Stimulated activated naive CD8-positive, alpha-beta T cell treated with anti-CD3 and anti-CD28 coated beads, Interleukin-15, Interleukin-2, amounts not matched to agents 100 ng/mL and 50 ng/mL, for 24 hours (primary cell): Measurements from ENCODE around the gene LMF2.

ENCODE experiments used
- H3K27ac Mint-ChIP-seq: one replicate; pipeline ENCODE4 v1.8.0; 2021; ENCODE audit warnings: mild to moderate bottlenecking, mixed read lengths
- H3K27me3 Mint-ChIP-seq: one replicate; pipeline ENCODE4 v1.8.0; 2021; ENCODE audit warnings: mixed read lengths
- H3K36me3 Mint-ChIP-seq: one replicate; pipeline ENCODE4 v1.8.0; 2021; ENCODE audit warnings: low read depth, mixed read lengths
- H3K4me1 Mint-ChIP-seq: one replicate; pipeline ENCODE4 v1.8.0; 2021; ENCODE audit warnings: low read depth, mixed read lengths
- H3K4me3 Mint-ChIP-seq: one replicate; pipeline ENCODE4 v1.8.0; 2021; ENCODE audit warnings: mild to moderate bottlenecking, mixed read lengths
- H3K9me3 Mint-ChIP-seq: one replicate; pipeline ENCODE4 v1.8.0; 2021; ENCODE audit warnings: mixed read lengths

LMF2 gene, protein sequence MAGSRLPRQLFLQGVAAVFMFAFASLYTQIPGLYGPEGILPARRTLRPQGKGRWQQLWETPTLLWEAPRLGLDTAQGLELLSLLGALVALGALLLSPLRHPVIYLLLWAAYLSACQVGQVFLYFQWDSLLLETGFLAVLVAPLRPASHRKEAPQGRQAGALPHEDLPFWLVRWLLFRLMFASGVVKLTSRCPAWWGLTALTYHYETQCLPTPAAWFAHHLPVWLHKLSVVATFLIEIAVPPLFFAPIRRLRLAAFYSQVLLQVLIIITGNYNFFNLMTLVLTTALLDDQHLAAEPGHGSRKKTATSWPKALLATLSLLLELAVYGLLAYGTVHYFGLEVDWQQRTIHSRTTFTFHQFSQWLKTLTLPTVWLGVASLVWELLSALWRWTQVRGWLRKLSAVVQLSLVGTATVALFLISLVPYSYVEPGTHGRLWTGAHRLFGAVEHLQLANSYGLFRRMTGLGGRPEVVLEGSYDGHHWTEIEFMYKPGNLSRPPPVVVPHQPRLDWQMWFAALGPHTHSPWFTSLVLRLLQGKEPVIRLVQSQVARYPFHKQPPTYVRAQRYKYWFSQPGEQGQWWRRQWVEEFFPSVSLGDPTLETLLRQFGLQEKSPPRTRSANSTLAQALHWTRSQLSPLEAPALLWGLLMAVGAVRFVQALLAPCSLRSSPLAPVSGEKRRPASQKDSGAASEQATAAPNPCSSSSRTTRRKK

DNA sequence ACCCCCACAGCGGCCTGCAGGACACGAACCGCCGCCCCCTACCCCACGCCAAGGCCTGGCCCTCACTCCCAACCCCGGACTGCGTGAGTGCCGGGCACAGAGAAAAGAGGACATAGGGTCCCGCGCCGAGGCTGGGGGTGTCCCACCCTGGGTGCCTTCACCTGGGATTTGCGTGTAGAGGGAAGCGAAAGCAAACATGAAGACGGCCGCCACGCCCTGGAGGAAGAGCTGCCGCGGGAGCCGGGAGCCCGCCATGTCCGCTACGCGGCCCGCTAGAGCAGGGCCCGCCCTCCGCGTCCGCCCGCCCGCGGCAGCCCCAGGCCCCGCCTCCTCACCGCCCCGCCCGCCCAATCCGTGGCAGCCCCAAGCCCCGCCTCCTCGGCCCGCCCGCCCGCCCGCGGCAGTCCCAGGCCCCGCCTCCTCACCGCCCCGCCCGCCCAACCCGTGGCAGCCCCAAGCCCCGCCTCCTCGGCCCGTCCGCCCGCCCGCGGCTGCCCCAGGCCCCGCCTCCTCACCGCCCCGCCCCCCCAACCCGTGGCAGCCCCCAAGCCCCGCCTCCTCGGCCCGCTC is at the start of gene LMF2:
LMF2 (minus strand) TSS at position 282 of the 570 bp plus-strand sequence; CDS start at position 255, 27 bp downstream.
- Mint-ChIP-seq H3K27ac (peak within 1 kb of the TSS; percentile 97), H3K4me3 (peak within 1 kb of the TSS; percentile 94), H3K4me1 (peaks cover 25% of the 10 kb centered on the region), H3K9me3 (no peaks in the 10 kb centered on the region), H3K27me3 (no peaks in the 10 kb centered on the region), H3K36me3 (peaks cover 7% of the 10 kb centered on the region)

- Mint-ChIP-seq H3K9me3 (no peaks in the 10 kb centered on the region), H3K4me3 (no peak overlapping the region)
Observed at GRCh38 chr22:50556703-50557102, 49.2 kb upstream of the LMF2 start.

GRCh38 chr22:50553310-50553709 is 45.8 kb upstream of the LMF2 start:
- H3K4me3 Mint-ChIP-seq, result no peak overlapping the region
- no peaks in the 10 kb centered on the region for H3K27me3 Mint-ChIP-seq
- no peaks in the 10 kb centered on the region for H3K36me3 Mint-ChIP-seq
- no peaks in the 10 kb centered on the region for H3K9me3 Mint-ChIP-seq
- peaks cover 11% of the 10 kb centered on the region for H3K4me1 Mint-ChIP-seq
- no peak overlapping the region for H3K27ac Mint-ChIP-seq

More at GRCh38 chr22:50556703-50557102, 49.2 kb upstream of the LMF2 start:
- Mint-ChIP-seq H3K36me3 (no peaks in the 10 kb centered on the region), H3K27me3 (no peaks in the 10 kb centered on the region), H3K4me1 (peaks cover 7% of the 10 kb centered on the region), H3K27ac (no peak overlapping the region)

GRCh38 chr22:50551160-50551752 is 43.8 kb upstream of the LMF2 start:
- peaks cover 15% of the 10 kb centered on the region for H3K4me1 Mint-ChIP-seq
- no peak overlapping the region for H3K4me3 Mint-ChIP-seq
- no peak overlapping the region for H3K27ac Mint-ChIP-seq
- H3K27me3 Mint-ChIP-seq, result no peaks in the 10 kb centered on the region
- no peaks in the 10 kb centered on the region for H3K9me3 Mint-ChIP-seq
- H3K36me3 Mint-ChIP-seq, result no peaks in the 10 kb centered on the region

DNA sequence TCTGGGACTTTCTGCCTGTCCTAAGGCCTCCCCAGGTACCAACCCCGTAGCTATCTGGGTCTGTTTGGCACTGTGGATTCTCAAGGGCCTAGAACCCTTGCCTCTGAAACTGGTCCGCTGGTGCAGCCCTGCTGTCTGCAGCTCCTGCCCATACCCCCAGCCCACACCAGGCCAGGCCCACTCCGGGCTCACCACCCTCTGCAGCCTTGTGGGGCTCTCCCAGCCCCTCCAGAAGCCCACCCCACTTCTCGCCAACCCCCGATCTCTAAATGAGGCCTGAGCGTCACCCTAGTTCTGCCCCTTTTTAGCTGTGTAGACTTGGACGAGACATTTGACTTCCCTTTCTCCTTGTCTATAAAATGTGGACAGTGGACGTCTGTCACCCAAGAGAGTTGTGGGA is 42.9 kb upstream of the LMF2 start:
- peak overlapping the region; percentile 58 for H3K4me3 Mint-ChIP-seq
- no peaks in the 10 kb centered on the region for H3K9me3 Mint-ChIP-seq
- H3K27ac Mint-ChIP-seq, result peak overlapping the region; percentile 77
- H3K36me3 Mint-ChIP-seq, result no peaks in the 10 kb centered on the region
- H3K27me3 Mint-ChIP-seq, result no peaks in the 10 kb centered on the region
- peaks cover 22% of the 10 kb centered on the region for H3K4me1 Mint-ChIP-seq

GRCh38 chr22:50548921-50549790 is 41.7 kb upstream of the LMF2 start:
- no peaks in the 10 kb centered on the region for H3K36me3 Mint-ChIP-seq
- peaks cover 35% of the 10 kb centered on the region for H3K4me1 Mint-ChIP-seq
- no peaks in the 10 kb centered on the region for H3K9me3 Mint-ChIP-seq
- peak overlapping the region; percentile 82 for H3K4me3 Mint-ChIP-seq
- peak overlapping the region; percentile 86 for H3K27ac Mint-ChIP-seq
- no peaks in the 10 kb centered on the region for H3K27me3 Mint-ChIP-seq

DNA sequence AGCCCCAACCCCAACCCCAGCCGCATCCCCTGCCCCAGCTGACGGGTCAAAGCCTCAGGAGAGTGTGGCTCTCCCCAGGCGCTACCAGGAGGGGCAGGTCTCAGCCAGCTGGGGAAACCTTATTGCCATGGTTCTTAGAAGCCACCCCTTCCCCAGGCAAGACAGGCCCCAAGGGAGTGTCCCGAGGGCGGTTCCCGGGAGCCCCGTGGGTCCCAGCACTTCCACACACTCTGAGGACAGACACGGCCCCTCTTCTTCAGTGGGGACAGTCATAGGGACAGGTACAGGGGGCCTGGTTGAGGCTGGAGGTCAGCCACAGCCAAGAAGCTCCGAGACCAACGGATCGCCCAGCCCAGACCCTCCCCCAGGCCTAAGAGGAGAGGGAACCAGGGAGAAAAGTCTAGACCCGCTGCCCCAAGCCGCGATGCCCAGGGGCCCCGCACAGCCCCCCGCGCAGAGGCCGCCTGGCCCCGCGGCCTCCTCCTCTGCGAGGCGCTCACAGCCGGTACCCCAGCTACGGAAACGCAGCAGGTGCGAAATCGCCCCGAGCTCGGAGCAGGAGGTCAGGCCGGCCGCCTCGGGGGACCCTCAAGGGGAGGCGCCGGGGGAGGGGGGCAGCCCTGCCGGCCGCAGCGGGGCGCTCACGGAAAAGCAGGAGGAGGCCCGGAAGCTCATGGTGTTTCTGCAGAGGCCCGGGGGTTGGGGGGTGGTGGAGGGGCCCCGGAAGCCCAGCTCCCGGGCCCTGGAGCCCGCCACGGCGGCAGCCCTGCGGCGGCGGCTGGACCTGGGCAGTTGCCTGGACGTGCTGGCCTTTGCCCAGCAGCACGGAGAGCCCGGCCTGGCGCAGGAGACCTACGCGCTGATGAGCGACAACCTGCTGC is 40.8 kb upstream of the LMF2 start:
- H3K27ac Mint-ChIP-seq, result peak overlapping the region; percentile 83
- H3K36me3 Mint-ChIP-seq, result no peaks in the 10 kb centered on the region
- peaks cover 38% of the 10 kb centered on the region for H3K4me1 Mint-ChIP-seq
- no peaks in the 10 kb centered on the region for H3K27me3 Mint-ChIP-seq
- peak overlapping the region; percentile 73 for H3K4me3 Mint-ChIP-seq
- no peaks in the 10 kb centered on the region for H3K9me3 Mint-ChIP-seq

DNA sequence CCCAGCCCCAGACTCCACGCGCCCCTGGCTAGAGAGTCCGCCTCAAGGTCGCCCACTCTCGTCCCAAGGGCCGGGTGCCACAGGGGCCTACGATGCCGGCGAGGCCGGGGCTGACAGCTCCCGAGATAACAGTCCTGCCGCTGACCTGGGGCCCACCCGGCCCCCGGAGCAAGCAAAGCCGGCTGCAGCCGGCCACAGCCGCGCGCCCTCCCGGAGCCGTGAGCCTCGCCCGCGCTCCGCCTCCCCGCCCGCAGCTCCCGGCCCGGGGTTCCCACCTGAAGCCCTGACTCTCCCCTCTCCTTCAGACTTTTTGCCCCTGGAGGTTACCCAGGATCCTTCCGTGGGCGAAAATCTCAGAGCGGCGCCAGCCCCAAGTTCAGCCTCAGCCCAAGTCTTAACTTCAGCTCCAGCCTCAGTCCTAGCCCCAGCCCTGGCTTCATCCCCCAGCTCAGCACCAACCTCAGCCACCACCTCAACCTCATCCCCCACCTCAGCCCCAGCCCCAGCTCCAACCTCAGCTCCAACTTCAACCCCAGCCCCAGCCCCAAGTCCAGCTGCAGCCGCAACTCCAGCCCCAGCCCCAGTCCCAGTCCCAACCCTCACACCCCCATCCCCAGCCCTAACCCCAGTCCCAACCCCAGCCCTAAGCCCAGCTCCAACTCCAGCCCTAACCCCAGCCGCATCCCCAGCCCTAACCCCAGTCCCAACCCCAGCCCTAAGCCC is 39.9 kb upstream of the LMF2 start:
- Mint-ChIP-seq H3K27ac (no peak overlapping the region), H3K4me3 (no peak overlapping the region), H3K4me1 (peaks cover 42% of the 10 kb centered on the region), H3K27me3 (no peaks in the 10 kb centered on the region), H3K9me3 (no peaks in the 10 kb centered on the region), H3K36me3 (peaks cover 3% of the 10 kb centered on the region)

GRCh38 chr22:50546326-50547262 is 39.1 kb upstream of the LMF2 start:
- Mint-ChIP-seq H3K4me3 (no peak overlapping the region), H3K27me3 (no peaks in the 10 kb centered on the region)

GRCh38 chr22:50545522-50546325 is 38.2 kb upstream of the LMF2 start, which contains the start of gene KLHDC7B:
KLHDC7B (plus strand) TSS chr22:50545899; CDS start chr22:50546244, 345 bp downstream.
- Mint-ChIP-seq H3K4me1 (peaks cover 59% of the 10 kb centered on the region), H3K4me3 (peak within 1 kb of the TSS; percentile 44), H3K36me3 (peaks cover 8% of the 10 kb centered on the region), H3K27ac (peak within 1 kb of the TSS; percentile 46), H3K9me3 (no peaks in the 10 kb centered on the region), H3K27me3 (no peaks in the 10 kb centered on the region)

More at GRCh38 chr22:50546326-50547262, 39.1 kb upstream of the LMF2 start:
- no peaks in the 10 kb centered on the region for H3K9me3 Mint-ChIP-seq
- no peak overlapping the region for H3K27ac Mint-ChIP-seq
- peaks cover 8% of the 10 kb centered on the region for H3K36me3 Mint-ChIP-seq
- H3K4me1 Mint-ChIP-seq, result peaks cover 50% of the 10 kb centered on the region

DNA sequence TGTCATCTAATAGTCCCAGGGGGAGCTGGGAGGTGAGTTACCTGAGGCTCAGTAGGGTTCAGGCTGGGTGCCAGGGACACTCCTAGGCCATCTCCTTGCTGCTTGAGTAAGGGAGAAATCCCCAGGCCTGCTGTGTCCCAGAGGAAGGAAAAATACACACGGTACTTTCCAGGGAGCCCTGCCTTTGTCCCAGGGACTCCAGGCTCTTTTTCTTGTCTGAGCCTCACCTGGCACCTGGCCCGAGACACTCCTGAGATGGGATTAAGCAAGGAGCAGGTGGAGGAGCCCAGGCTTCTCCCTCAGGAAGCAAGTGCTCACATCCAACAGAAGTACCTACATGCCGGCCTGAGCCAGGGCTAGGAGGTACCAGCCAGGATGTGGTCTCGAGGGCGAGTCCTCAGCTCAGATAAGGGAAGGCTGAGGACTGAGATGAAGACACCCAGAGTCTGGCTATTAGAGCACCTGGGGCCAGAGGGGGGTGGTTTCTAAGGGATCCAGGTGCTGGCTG is 37.3 kb upstream of the LMF2 start:
- peaks cover 8% of the 10 kb centered on the region for H3K36me3 Mint-ChIP-seq
- peaks cover 59% of the 10 kb centered on the region for H3K4me1 Mint-ChIP-seq
- peak overlapping the region; percentile 44 for H3K4me3 Mint-ChIP-seq
- no peaks in the 10 kb centered on the region for H3K9me3 Mint-ChIP-seq
- no peaks in the 10 kb centered on the region for H3K27me3 Mint-ChIP-seq
- peak overlapping the region; percentile 46 for H3K27ac Mint-ChIP-seq
